Endothelial cell of umbilical vein (primary cell): ENCODE data around the gene ADCY7. TPM values are rescaled to one million over a fixed set of nuclear protein-coding genes. Genes with fewer than 3 reads are reported as not detected.

Experiments
- BruUV-seq: library from RNA; stranded (reverse); fragments of 400-500 nt; replicated peaks from 2 replicates; lab custom pipeline; 2021; lab: Mats Ljungman, UMichigan
- CTCF ChIA-PET: fragments of 300-600, 350-600 bp; sonication (Branson Sonifier 250); formaldehyde crosslinking; loops from one replicate; lab custom pipeline; 2021; ENCODE audit warnings: antibody characterized with exemption, inconsistent platforms; lab: Charles Lee
- POLR2A ChIA-PET: fragments of 300-600, 350-600 bp; sonication (Branson Sonifier 250); formaldehyde crosslinking; loops from one replicate; lab custom pipeline; 2021; ENCODE audit warnings: antibody characterized with exemption, inconsistent platforms; lab: Charles Lee
- DNase-seq: peaks from one replicate; pipeline ENCODE4 v3.0.0-alpha.2; 2011; ENCODE audit warnings: low read depth, low spot score
- FAIRE-seq: peaks from 2 replicates; lab custom pipeline; 2011; peaks lifted over from hg19 to GRCh38; lab: Jason Lieb, UNC
- H2AFZ ChIP-seq: 2 replicates; pipeline ENCODE4 v1.6.0; 2012; ENCODE audit warnings: low read depth, low read length, control low read depth, inconsistent platforms
- H3K27ac ChIP-seq: 2 replicates; pipeline ENCODE4 v1.5.1; 2011; ENCODE audit warnings: low read depth, mild to moderate bottlenecking, control low read depth, low read length, moderate library complexity; ENCODE audit not compliant: insufficient read depth
- H3K27me3 ChIP-seq, 2 experiments: 2 replicates each; pipeline versions ENCODE4 v1.6.0 to v1.6.1; 2011; ENCODE audit warnings: low read length in 2 of 2, mixed read lengths in 1 of 2; ENCODE audit not compliant: control insufficient read depth in 2 of 2, insufficient read depth in 2 of 2
- H3K36me3 ChIP-seq, 2 experiments: 2 replicates in 1 of 2; 3 replicates in 1 of 2; pipeline ENCODE4 v1.5.1; 2011; ENCODE audit warnings: low read length in 2 of 2, mild to moderate bottlenecking in 1 of 2, moderate library complexity in 1 of 2; ENCODE audit not compliant: control insufficient read depth in 2 of 2, insufficient read depth in 2 of 2; ENCODE audit errors: extremely low read depth in 1 of 2
- H3K4me1 ChIP-seq: 3 replicates; pipeline ENCODE4 v1.5.1; 2011; ENCODE audit warnings: mild to moderate bottlenecking, low read length; ENCODE audit not compliant: control insufficient read depth, insufficient read depth; ENCODE audit errors: extremely low read depth
- H3K4me2 ChIP-seq: 2 replicates; pipeline ENCODE4 v1.6.1; 2011; ENCODE audit warnings: low read length, control low read depth, mixed read lengths; ENCODE audit not compliant: insufficient read depth
- H3K4me3 ChIP-seq, 3 experiments: fragments of 200-600 bp in 1 of 3; sonication (generic), shearing (Covaris generic) in 1 of 3; replicated peaks in 1 of 3; 2 replicates each; pipeline ENCODE4 v1.5.1; 2011 to 2016; ENCODE audit warnings: control low read depth in 3 of 3, low read length in 3 of 3, mild to moderate bottlenecking in 2 of 3, inconsistent platforms in 1 of 3, low read depth in 1 of 3, moderate library complexity in 1 of 3; ENCODE audit not compliant: insufficient read depth in 1 of 3
- H3K79me2 ChIP-seq: 2 replicates; pipeline ENCODE4 v1.6.0; 2012; ENCODE audit warnings: low read length, inconsistent platforms; ENCODE audit not compliant: control insufficient read depth, insufficient read depth
- H3K9ac ChIP-seq: replicated peaks from 2 replicates; pipeline ENCODE3; 2011; ENCODE audit warnings: low read length, control low read depth; ENCODE audit not compliant: insufficient read depth; ENCODE audit errors: extremely low read depth
- H3K9me1 ChIP-seq: replicated peaks from 3 replicates; pipeline ENCODE4 v1.6.0; 2011; ENCODE audit warnings: mild to moderate bottlenecking, low read length; ENCODE audit not compliant: control insufficient read depth, insufficient read depth; ENCODE audit errors: extremely low read depth
- H3K9me3 ChIP-seq: replicated peaks from 2 replicates; pipeline ENCODE4 v1.5.1; 2012; ENCODE audit warnings: low read length, inconsistent platforms; ENCODE audit not compliant: control insufficient read depth, insufficient read depth
- H4K20me1 ChIP-seq: replicated peaks from 2 replicates; pipeline ENCODE3; 2011; ENCODE audit warnings: mild to moderate bottlenecking, low read length; ENCODE audit not compliant: control insufficient read depth, insufficient read depth; ENCODE audit errors: extremely low read depth
- EZH2 ChIP-seq: IDR thresholded peaks from 2 replicates; pipeline ENCODE4 v1.6.1; 2012; ENCODE audit warnings: borderline replicate concordance, low read depth, mild to moderate bottlenecking, moderate library complexity, low read length, inconsistent platforms; ENCODE audit not compliant: severe bottlenecking
- FOS ChIP-seq: IDR thresholded peaks from 2 replicates; pipeline ENCODE4 v1.6.1; 2011; ENCODE audit warnings: mild to moderate bottlenecking, low read length, moderate library complexity, borderline replicate concordance; ENCODE audit not compliant: insufficient read depth
- GATA2 ChIP-seq: IDR thresholded peaks from 2 replicates; pipeline ENCODE4 v1.7.0; 2011; ENCODE audit warnings: low read depth, mild to moderate bottlenecking, moderate library complexity, mixed read lengths, low read length; ENCODE audit not compliant: insufficient read length, insufficient read depth
- JUN ChIP-seq: IDR thresholded peaks from 2 replicates; pipeline ENCODE4 v1.6.1; 2011; ENCODE audit warnings: borderline replicate concordance, low read depth; ENCODE audit not compliant: insufficient read length, insufficient read depth
- MYC ChIP-seq: IDR thresholded peaks from one replicate; pipeline ENCODE4 v1.6.1; 2011; ENCODE audit warnings: mild to moderate bottlenecking, low read depth, low read length
- POLR2A ChIP-seq: IDR thresholded peaks from 2 replicates; pipeline ENCODE4 v1.6.1; 2012; ENCODE audit warnings: low read depth, mild to moderate bottlenecking, control low read depth, low read length
- POLR2AphosphoS5 ChIP-seq: IDR thresholded peaks from 2 replicates; pipeline ENCODE4 v1.6.1; 2012; ENCODE audit warnings: low read depth, mild to moderate bottlenecking, control low read depth, low read length, moderate library complexity; ENCODE audit not compliant: insufficient read depth
- dilution Hi-C: fragments of 300-500 bp; cut with MboI; formaldehyde crosslinking; loops from one replicate; pipeline ENCODE4 v1.15.0; 2019; ENCODE audit warnings: low sequenced_read_pairs; ENCODE audit not compliant: extremely low pct_ligation_motif_present
- intact Hi-C: fragments of 100-400 bp; cut with micrococcal nuclease; formaldehyde crosslinking; loops from one replicate; pipeline ENCODE4 v1.10.0; 2022
- polyA plus RNA-seq, 4 experiments: library from polyadenylated mRNA; depleted of rRNA in 3 of 4; stranded (reverse) in 3 of 4; unstranded in 1 of 4; fragments of >200 nt; gene quantifications; 2 replicates each; pipeline versions ENCODE4 v1.2.1 to v1.2.3, GENCODE V29; 2011 to 2012; ENCODE audit warnings: missing spikeins in 1 of 4
- total RNA-seq: library from RNA; stranded (reverse); gene quantifications from 2 replicates; pipeline ENCODE4 v1.2.3, GENCODE V29; 2021
- TF ChIP-seq, protein P1 (sequence below): IDR thresholded peaks from 2 replicates; pipeline ENCODE4 v1.6.1; 2011; ENCODE audit not compliant: insufficient read depth, insufficient read length
- TF ChIP-seq, protein P2 (sequence below), 2 donors: IDR thresholded peaks; 1 replicate in 1 of 2; 2 replicates in 1 of 2; pipeline ENCODE4 v1.5.1; 2011; ENCODE audit warnings: low read length in 2 of 2, mild to moderate bottlenecking in 2 of 2, moderate library complexity in 2 of 2, control low read depth in 1 of 2, inconsistent platforms in 1 of 2, low read depth in 1 of 2; ENCODE audit not compliant: insufficient read depth in 1 of 2; ENCODE audit errors: extremely low read depth in 1 of 2

The ADCY7 gene
- total and polyA plus RNA-seq, 2 donors (not counting 3 experiments of a cell fraction or from before 2014, with no cell fraction given): 3.5 to 9.3 TPM

DNA sequence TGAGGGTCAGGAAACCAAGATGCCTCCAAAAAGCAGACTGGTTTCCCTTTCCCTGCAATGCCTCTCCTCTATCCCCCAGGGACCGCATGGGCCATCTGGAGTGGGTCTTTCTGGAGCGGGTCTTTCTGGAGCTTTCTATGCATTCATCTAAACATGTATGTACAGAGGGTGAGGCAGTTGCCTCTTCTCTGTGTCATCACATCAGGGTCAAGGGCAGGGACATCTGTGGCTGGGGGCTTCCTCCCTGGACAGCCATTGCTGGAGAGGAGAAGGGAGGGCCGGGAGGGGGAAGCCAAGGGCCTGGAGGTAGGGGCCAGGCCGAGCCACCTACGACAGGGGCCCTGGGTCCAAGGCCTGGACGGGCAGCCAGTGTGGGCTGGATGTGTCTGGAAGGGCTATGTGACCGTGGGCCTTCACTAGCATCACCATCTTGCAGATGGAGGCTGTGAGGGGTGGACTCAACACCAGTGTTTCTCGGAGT lies 840 bp downstream of the ADCY7 start:
- Histone ChIP-seq H3K9me3 (no peaks in the 10 kb centered on the region), H3K27ac (no peak overlapping the region), H4K20me1 (no peaks in the 10 kb centered on the region), H3K9ac (no peak overlapping the region), H3K9me1 (no peaks in the 10 kb centered on the region), H2AFZ (no peak overlapping the region), H3K4me2 (no peak overlapping the region), H3K27me3 (no peaks in the 10 kb centered on the region), H3K36me3 (no peaks in the 10 kb centered on the region), H3K79me2 (no peaks in the 10 kb centered on the region), H3K4me3 (no peak overlapping the region), H3K4me1 (peaks cover 14% of the 10 kb centered on the region)
- no peak for TF ChIP-seq GATA2
- no peak for TF ChIP-seq POLR2A
- TF ChIP-seq POLR2AphosphoS5: no peak
- TF ChIP-seq FOS: no peak
- TF ChIP-seq JUN: no peak
- no peak for TF ChIP-seq EZH2
- TF ChIP-seq, protein P1, sequence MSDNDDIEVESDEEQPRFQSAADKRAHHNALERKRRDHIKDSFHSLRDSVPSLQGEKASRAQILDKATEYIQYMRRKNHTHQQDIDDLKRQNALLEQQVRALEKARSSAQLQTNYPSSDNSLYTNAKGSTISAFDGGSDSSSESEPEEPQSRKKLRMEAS: no peak
- TF ChIP-seq MYC: no peak
- TF ChIP-seq, protein P2, sequence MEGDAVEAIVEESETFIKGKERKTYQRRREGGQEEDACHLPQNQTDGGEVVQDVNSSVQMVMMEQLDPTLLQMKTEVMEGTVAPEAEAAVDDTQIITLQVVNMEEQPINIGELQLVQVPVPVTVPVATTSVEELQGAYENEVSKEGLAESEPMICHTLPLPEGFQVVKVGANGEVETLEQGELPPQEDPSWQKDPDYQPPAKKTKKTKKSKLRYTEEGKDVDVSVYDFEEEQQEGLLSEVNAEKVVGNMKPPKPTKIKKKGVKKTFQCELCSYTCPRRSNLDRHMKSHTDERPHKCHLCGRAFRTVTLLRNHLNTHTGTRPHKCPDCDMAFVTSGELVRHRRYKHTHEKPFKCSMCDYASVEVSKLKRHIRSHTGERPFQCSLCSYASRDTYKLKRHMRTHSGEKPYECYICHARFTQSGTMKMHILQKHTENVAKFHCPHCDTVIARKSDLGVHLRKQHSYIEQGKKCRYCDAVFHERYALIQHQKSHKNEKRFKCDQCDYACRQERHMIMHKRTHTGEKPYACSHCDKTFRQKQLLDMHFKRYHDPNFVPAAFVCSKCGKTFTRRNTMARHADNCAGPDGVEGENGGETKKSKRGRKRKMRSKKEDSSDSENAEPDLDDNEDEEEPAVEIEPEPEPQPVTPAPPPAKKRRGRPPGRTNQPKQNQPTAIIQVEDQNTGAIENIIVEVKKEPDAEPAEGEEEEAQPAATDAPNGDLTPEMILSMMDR (IDR thresholded peaks at IDR 0.05; ENCODE audit: extremely low read depth in 1 of 2, insufficient read depth in 1 of 2, low read depth in 1 of 2, low read length in 2 of 2): no peak
- CTCF ChIA-PET: interaction anchor here (1.1 kb wide), 1 partner anchor 12 kb away, joined by 3 read pairs; no protein-coding TSS in a partner anchor
- FAIRE-seq (no peak), DNase-seq (no peak)
- intact Hi-C loops (loop anchor here (5.0 kb wide), 1 partner anchor 100 kb away; the partner anchor contains the start of gene BRD7), dilution Hi-C loops (no loop called here)
- POLR2A ChIA-PET: no interaction called here
- no TSS peak for BruUV-seq
